GM19043 (cell line): Measurements from ENCODE around the gene SRGAP2.
"Not testable (repeated sequence)": the region's sequence is repeated elsewhere in the genome, so short reads cannot be mapped to it uniquely, and the experiment has no call there.

Experiments used
- ATAC-seq: cut with Tn5 transposase; IDR thresholded peaks from one replicate; pipeline ENCODE4 v1.9.1; 2021; ENCODE audit warnings: low read depth; ENCODE audit not compliant: unreplicated experiment

The SRGAP2 gene

DNA sequence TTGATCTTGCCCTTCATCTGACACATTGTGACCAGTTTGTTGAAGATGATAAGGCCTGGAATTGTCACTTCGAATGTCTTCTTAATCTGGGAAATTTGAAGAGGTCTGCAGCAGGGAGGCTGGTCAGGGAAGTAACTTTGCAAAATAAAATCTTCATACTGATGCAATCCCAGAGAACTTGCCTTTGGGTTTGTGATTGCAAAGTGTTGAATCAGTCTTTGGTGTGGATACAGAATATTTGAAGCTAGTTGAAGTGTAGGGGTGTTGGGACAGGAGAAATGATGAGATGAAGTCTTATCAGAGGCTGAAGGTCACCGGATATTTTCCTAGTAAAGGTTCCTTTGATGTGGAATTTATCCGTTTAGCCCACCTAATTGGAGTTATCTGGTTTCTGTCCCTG is 42.1 kb downstream of the SRGAP2 start:
- ATAC-seq = not testable (repeated sequence)

DNA sequence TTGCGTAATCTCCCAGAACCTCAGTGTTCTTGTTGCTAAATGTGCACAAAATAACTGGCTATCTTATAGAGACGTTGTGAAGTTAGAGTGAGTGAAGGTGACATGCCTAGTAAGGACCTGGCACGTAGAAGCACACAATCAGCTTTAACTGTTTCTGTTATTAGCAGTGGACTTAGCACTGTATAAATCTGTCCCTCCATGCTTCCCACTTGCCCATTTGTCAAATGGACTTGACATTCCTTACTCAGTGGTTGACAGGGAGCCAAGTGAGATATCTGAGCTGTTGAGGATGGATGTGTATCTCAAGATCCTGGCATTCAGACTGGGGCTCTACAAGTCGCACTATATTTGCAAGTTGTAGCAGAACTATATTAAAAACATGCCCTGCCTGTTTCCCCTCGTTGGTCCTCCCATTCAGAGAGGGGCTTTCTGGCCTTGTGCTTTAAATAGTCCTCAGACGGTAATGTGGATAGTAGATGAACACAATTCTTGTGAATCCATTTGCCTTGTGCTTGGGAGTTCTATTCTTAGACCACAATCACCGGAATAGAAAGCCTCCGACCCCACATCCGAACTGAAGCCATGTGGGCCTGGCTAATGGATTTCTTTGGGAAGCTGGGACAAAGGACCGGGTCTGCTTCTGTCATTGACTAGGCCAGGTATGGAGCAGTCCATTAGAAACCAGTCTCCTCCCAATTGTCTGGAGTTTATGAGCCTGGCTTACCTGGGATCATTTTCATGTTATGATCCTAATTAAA is 43.0 kb downstream of the SRGAP2 start:
- not testable (repeated sequence) for ATAC-seq

DNA sequence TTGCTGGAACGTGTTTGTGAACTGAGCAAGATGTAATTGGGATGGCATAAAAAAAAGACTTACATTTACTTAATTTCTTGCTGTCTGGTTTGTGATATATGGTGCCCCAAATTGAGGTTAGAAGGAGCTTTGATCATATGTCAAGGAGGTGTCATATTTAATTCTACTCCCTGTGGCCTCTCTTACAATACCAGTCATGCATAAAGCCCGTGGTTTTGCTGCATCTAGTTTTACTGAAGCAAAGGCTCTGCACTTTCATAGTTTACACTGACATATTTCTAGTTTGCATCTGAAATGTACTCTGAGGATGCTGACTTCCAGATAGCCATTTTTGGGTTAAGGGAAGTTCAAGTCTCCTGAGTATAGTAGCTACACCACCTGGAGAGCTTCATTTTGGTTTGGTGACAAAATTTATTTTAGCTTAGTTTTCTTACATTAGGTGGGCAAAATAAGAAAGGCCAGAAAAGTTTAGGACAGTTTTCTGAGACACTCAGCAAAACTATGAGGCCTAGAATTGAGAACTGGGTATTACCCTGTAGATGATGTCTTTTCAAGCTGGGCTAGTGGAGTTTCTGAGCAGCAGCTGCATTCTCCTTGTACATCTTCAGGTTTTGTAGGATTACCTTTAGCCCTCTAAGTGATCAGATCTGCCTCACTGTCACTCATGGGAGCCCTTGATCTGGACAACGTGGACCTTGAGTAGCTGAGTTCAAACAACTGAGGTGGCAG is 47.8 kb downstream of the SRGAP2 start:
- not testable (repeated sequence) for ATAC-seq

DNA sequence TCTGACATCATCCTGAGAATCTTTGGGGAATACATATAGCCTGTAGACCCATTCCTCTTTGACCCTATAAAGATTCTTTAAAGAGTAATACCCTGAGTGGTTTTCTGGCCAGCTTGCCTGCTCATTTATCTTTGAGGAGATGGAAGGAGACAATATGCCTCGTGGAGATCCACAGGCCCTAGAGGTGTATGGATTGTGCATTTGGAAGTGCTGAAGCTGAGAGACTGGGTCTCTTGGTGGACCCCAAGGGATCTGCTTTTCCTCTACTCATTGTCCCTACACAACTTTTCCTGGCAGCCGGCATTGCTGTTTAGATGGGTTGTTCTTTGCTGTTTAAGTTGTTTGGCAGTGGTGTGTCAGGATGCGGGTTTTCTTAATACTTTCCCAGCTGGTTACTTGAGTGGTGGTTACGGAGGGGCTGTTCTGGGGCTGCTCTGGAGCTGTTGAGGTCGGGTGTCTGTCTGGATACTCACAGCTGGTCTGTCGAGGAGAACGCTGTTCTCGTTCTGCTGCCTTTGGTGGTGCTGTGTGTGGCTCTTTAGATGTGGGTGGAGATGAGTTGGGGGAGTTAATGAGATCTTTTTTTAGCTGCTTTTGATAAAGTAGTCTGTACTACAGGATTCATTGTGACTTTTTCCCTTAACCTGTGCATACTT is 49.5 kb downstream of the SRGAP2 start:
- not testable (repeated sequence) for ATAC-seq
